HFFc6 (cell line): ENCODE measurements around the gene GALNT7. TPM values are rescaled to one million over a fixed set of nuclear protein-coding genes. Genes with fewer than 3 reads are reported as not detected.
"Not testable (repeated sequence)": the region's sequence is repeated elsewhere in the genome, so short reads cannot be mapped to it uniquely, and the experiment has no call there.

Source experiments
- DNase-seq: peaks from one replicate; pipeline ENCODE4 v3.0.0-alpha.2; 2018
- H3K27ac Mint-ChIP-seq: 2 replicates; pipeline ENCODE4 v1.8.0; 2020; ENCODE audit warnings: mild to moderate bottlenecking, mixed read lengths
- H3K27me3 Mint-ChIP-seq: 2 replicates; pipeline ENCODE4 v1.8.0; 2021; ENCODE audit warnings: mild to moderate bottlenecking, moderate library complexity, mixed read lengths; ENCODE audit not compliant: insufficient read depth
- H3K36me3 Mint-ChIP-seq: 2 replicates; pipeline ENCODE4 v1.8.0; 2021; ENCODE audit warnings: low read depth, mixed read lengths
- H3K4me1 Mint-ChIP-seq: 2 replicates; pipeline ENCODE4 v1.8.0; 2020; ENCODE audit warnings: low read depth, mixed read lengths
- H3K4me3 Mint-ChIP-seq: 2 replicates; pipeline ENCODE4 v1.8.0; 2020; ENCODE audit warnings: mild to moderate bottlenecking, moderate library complexity, mixed read lengths
- H3K9me3 Mint-ChIP-seq: 2 replicates; pipeline ENCODE4 v1.8.0; 2020; ENCODE audit warnings: mild to moderate bottlenecking, mixed read lengths
- CTCF ChIP-seq: fragments of 200-600 bp; sonication (generic); IDR thresholded peaks from 2 replicates; pipeline ENCODE4 v1.5.0; 2021; ENCODE audit warnings: antibody characterized with exemption, mild to moderate bottlenecking
- total RNA-seq, 6 experiments: library from RNA; stranded (reverse); fragmentation: NEBNext Ultra II Directional; extraction: Animal tissue kit (Norgen Biotek cat#: 25700); gene quantifications; 2 replicates in 1 of 6; 3 replicates in 5 of 6; pipeline ENCODE4 v1.2.3, GENCODE V29; 2021

GALNT7 gene
- total RNA-seq, 6 experiments from 2014 or later: 10.9 to 24.3 (median 23.0) TPM

DNA sequence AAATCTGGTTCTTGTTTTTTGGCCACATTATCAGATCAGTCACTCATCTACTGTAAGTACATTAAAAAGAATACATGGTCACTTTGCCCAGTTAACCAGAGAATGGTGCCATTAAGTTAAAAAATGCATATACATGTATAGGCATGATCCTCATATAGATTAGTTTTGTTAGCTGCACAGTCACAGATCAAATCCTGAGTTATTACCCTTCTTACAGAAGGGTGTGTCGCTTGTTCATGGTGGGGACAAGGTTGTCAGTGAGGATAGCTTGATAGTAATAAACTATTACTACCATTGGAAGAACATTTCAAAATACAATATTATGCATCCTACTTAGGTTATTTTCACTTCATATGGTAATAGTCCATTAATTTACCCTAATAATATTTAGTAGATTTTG is 48.5 kb downstream of the GALNT7 start:
- peaks cover 3% of the 10 kb centered on the region; the same call in 1 of the 2 replicates for H3K27me3 Mint-ChIP-seq
- TF ChIP-seq CTCF: no peak
- no peak overlapping the region for H3K4me3 Mint-ChIP-seq
- no peaks in the 10 kb centered on the region for H3K9me3 Mint-ChIP-seq
- DNase-seq: no peak
- peaks cover 49% of the 10 kb centered on the region for H3K4me1 Mint-ChIP-seq
- H3K36me3 Mint-ChIP-seq: no peaks in the 10 kb centered on the region
- H3K27ac Mint-ChIP-seq: no peak overlapping the region

DNA sequence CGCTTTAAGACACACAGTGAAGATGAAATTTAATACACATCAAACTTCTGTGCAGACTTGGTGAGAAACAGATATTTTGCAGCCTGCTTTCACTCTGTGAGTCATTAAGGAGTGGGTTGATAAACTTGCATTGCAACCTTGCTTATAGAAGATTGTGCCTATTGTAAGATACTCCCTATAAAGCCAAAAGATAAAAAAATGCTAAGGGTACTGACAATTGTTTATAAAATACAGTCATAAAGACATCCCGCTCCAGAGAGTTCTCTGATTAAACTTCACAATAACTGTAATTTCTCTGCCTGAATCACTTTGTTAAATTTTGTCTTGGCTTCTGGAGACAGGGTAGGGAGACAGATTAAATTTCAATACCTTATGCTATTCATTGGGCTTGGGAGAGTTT is 49.1 kb downstream of the GALNT7 start:
- peak overlapping the region; percentile 4; the same call in 1 of the 2 replicates for H3K4me3 Mint-ChIP-seq
- H3K9me3 Mint-ChIP-seq: no peaks in the 10 kb centered on the region
- peak overlapping the region; percentile 8; the same call in 1 of the 2 replicates for H3K27ac Mint-ChIP-seq
- H3K27me3 Mint-ChIP-seq: peaks cover 3% of the 10 kb centered on the region; the same call in 1 of the 2 replicates
- peaks cover 42% of the 10 kb centered on the region for H3K4me1 Mint-ChIP-seq
- no peak for TF ChIP-seq CTCF
- no peaks in the 10 kb centered on the region for H3K36me3 Mint-ChIP-seq
- DNase-seq: no peak

DNA sequence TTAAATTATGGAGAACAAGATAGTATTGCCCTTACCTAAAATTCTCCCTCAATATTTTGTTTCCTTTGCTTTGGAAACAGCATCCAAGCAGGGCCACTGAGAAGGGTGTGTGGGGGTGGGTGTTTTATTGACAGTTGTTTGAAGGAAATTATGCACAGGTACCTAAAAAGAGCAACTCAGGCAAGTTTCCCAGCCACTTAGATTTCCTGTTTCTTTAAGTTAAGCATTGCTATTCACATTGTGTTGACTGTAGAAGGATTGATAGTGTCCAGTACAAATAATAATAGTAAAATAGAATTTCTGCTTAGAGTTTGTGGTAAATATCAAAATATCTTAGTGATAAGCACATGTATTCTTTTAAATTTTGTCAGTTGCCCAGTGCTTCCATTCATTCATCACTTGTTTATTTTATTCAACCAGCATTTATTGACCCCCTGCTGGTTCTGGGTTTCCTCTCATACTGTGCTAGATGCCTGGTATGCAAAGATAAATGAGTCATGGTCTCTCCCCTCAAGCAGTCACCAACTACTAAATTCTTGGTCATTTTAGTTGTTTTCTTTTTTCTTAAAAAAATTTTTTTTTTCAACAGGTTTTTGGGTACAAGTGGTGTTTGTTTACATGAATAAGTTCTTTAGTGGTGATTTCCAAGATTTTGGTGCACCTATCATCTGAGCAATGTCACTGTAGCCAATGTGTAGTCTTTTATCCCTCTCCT is 50.0 kb downstream of the GALNT7 start:
- peaks cover 3% of the 10 kb centered on the region; the same call in 1 of the 2 replicates for H3K27me3 Mint-ChIP-seq
- no peak for TF ChIP-seq CTCF
- H3K4me1 Mint-ChIP-seq: peaks cover 41% of the 10 kb centered on the region
- peak overlapping the region; percentile 4; the same call in 1 of the 2 replicates for H3K4me3 Mint-ChIP-seq
- H3K9me3 Mint-ChIP-seq: no peaks in the 10 kb centered on the region
- peak overlapping the region; percentile 8 for H3K27ac Mint-ChIP-seq
- DNase-seq: peak; percentile 57
- H3K36me3 Mint-ChIP-seq: no peaks in the 10 kb centered on the region

DNA sequence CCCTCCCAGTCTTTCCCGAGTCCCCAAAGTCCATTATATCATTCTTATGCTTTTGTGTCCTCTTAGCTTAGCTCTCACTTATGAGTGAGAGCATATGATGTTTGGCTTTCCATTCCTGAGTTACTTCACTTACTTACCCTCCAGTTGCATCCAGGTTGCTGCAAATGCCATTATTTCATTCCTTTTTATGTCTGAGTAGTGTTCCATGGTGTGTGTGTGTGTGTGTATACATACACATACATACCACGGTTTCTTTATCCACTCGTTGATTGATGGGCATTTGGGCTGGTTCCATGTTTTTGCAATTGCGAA is 50.5 kb downstream of the GALNT7 start:
- H3K4me3 Mint-ChIP-seq: peak overlapping the region; percentile 4; the same call in 1 of the 2 replicates
- peaks cover 41% of the 10 kb centered on the region for H3K4me1 Mint-ChIP-seq
- not testable (repeated sequence) for H3K9me3 Mint-ChIP-seq, H3K27me3 Mint-ChIP-seq, H3K36me3 Mint-ChIP-seq, DNase-seq
- peak overlapping the region; percentile 8; the same call in 1 of the 2 replicates for H3K27ac Mint-ChIP-seq

- H3K27ac Mint-ChIP-seq: no peak overlapping the region
- TF ChIP-seq CTCF: no peak
Observed at GRCh38 chr4:173223743-173224142, 55.1 kb downstream of the GALNT7 start.

DNA sequence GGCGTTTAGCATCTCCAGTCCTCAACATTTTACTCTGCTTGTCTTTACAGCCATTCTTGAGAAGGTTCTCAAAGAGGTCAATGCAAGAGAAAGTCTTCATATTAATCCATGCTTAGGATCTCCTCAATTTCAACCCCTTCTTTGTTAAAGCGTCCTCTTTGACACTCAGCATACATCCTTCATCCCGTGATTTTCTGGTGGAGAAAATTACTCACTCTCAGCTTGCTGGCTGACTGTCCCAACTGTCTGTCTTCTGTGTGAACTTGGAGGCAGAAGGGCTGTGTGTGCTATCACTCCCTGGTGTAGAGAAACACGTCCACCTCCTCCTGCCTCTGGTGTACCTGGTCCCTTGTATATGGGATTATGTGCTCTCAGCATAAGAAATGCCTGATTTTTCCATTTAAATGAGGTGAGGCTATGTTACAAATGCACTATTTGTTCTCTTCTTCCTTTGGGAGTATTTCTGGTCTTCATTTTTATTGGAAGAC is 57.8 kb downstream of the GALNT7 start:
- no peak for TF ChIP-seq CTCF
- H3K9me3 Mint-ChIP-seq: no peaks in the 10 kb centered on the region
- H3K27ac Mint-ChIP-seq: no peak overlapping the region
- no peaks in the 10 kb centered on the region for H3K27me3 Mint-ChIP-seq
- DNase-seq: no peak
- no peak overlapping the region for H3K4me3 Mint-ChIP-seq
- H3K36me3 Mint-ChIP-seq: no peaks in the 10 kb centered on the region
- H3K4me1 Mint-ChIP-seq: no peaks in the 10 kb centered on the region

More at GRCh38 chr4:173223743-173224142, 55.1 kb downstream of the GALNT7 start:
- Mint-ChIP-seq H3K27me3 (no peaks in the 10 kb centered on the region), H3K36me3 (no peaks in the 10 kb centered on the region), H3K4me1 (peaks cover 15% of the 10 kb centered on the region), H3K4me3 (no peak overlapping the region), H3K9me3 (no peaks in the 10 kb centered on the region)
- DNase-seq: no peak
